NOMO-1 treated with dmso at 0.1 percent for 144 hours (cell line): ENCODE data around the gene CARD14.
A peak's percentile ranks its signal among the peaks of the same experiment; 100 is the strongest.
"Not testable (repeated sequence)": the region's sequence is repeated elsewhere in the genome, so short reads cannot be mapped to it uniquely, and the experiment has no call there.

ENCODE experiments used
- DNase-seq: peaks from one replicate; lab custom pipeline; 2025; ENCODE audit not compliant: unreplicated experiment; lab: John Stamatoyannopoulos, UW

The CARD14 gene

GRCh38 chr17:80147035-80147822 lies 22.6 kb upstream of the CARD14 start, which contains the start of gene EIF4A3:
TSS of gene EIF4A3 (minus strand) at chr17:80147128. CDS start at chr17:80146961, 167 bp downstream.
- DNase-seq: peak; percentile 96

DNA sequence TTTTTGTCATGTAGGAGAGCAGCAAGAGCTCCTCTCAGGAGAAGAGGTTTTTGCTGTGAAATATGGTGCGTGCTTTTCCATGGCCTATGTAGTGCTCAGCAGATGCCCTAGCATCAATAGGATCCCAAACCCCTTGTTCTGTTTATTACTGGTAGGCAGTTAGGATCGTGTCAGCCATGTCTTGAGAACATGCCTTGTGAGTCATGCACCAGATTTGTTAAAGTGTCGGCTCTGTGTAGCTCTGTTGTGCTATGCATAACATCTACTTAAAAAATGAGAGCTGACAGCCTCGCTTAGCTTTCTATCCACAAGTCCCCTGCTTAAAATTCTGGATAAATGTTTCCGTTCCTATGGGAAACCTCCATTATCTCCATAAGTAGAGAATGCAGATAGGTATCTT lies 18.5 kb upstream of the CARD14 start:
- no peak for DNase-seq

GRCh38 chr17:80152081-80152702 lies 17.6 kb upstream of the CARD14 start:
- peak; percentile 26 for DNase-seq

DNA sequence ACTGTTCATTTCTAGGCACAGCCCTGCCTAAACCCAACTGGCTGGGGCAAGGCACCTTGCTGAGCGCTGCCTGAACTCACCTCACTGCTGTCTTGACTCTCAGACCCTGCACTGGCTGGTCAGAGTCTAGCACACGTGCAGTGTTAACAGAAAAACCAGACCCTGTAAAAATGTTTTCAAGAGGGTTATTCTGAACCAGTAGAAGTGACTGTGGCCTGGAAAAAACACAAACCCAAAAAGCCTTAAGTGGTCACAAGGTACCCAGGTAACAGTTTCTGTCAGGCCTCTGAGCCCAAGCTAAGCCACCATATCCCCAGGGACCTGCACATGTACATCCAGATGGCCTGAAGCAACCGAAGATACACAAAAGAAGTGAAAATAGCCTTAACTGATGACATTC lies 16.8 kb upstream of the CARD14 start:
- no peak for DNase-seq

DNA sequence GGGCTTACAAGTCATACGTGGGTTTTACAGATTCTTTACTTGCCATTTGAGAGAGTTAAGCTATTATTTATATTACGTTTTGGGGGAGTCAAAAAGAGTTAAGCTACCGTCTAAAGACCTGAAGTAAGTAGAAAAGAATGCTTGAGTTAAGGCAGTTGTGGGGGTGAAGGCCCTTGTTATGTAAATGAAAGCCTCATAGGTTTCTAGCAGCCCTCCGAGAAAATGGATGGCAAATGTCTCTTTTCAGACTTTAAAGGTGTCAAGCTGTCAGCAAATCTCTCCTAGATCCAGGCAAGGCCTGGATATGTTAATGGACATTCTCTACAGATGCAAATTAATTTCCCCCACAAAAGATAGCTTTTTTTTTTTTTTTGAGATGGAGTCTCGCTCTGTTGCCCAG lies 15.7 kb upstream of the CARD14 start:
- no peak for DNase-seq

GRCh38 chr17:80155600-80155999 lies 14.2 kb upstream of the CARD14 start:
- DNase-seq: not testable (repeated sequence)

DNA sequence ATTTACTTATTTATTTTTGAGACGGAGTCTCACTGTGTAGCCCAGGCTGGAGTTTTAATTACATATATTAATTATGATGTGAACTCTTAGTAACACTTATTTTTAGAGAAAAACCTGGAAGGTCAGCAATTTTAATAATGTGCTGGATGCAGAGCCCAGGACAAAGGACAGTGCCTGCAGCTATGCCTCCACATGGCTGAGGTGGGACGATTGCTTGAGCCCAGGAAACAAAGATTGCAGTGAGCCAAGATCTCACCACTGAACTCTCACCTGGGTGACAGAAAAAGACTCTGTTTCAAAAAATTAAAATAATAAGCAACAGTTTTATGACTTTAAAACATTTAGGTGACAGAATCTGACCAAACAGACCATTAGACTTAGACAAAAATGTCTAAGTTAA lies 11.0 kb upstream of the CARD14 start:
- no peak for DNase-seq

- no peak for DNase-seq
These were observed 9.3 kb upstream of the CARD14 start for GRCh38 chr17:80160536-80160935.

GRCh38 chr17:80163336-80163735 lies 6.5 kb upstream of the CARD14 start:
- DNase-seq: peak; percentile 8

DNA sequence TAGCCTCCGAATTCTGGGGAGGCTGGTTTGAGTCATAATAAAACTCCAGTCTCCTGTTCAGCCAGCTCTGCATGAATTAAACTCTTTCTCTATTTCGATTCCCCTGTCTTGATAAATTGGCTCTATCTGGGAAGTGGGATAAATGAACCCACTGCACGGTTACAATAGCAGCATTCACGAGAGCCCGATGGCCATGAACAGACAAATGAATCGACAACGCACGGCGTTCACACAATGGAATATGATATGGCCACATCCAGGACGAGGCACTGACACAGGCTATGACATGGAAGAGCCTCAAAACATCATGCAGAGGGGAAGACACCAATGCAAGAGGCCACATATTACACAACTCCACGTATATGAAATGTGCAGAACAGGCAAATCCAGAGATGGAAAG lies 5.6 kb upstream of the CARD14 start:
- DNase-seq: no peak

- no peak for DNase-seq
These were observed 3.4 kb upstream of the CARD14 start for GRCh38 chr17:80166446-80166845.

- DNase-seq: no peak
These were observed 1.5 kb upstream of the CARD14 start for GRCh38 chr17:80168371-80168770.

DNA sequence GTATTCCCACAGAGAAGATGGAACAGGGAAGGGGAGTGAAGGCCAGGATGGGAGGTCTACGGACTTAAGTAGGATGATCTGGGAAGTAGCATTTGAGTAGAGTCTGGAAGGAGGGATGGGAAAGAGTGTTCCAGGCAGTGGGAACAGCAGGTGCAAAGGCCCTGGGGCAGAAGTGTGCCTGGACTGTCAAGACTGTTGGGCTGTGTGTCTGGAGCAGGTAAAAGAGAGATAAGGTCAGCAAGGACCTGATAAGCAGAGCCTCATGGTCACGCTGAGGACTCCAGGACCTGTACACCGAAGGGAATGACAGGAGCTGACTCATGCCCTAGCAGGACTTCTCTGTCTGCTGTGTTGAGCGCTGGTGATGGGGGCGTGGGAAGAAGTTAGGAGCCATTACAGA lies 723 bp upstream of the CARD14 start:
- no peak for DNase-seq

DNA sequence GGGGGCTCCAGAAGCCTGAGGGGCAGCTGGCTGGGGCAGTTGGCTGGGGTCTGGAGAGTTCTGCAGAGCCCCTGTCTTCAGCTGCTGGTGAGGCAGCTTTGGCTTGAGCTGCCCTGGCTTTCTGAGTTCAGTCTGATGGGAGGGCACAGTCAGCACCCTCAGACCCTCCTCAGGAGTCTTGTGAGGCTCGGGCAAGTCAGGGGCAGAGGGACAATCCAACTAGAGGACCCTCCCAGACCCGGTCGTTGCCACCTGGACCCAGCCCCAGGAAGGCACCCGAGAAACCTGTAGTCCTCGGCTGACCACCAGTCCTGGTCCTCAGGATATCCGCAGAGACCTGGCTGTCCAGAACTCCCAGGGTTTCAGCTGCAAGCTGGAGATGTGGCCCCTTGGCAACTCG lies 1.9 kb downstream of the CARD14 start:
- DNase-seq: no peak

DNA sequence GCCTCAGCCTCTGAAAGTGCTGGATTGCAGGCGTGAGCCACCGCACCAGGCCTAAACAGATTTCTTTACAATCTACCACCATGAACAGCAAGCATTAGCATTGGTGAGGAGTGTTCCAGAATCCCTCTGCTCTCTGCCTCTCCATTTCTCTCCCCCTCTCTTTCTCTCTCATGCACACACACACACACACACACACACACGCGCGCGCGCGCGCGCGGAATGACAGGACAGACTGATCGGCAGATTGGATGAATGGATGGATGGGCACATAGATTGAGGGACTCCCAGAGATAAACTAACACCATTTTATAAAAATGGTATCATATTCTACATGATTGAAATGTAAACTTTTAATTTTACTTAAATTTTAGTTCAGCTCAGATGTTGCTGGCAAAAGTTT lies 3.3 kb downstream of the CARD14 start:
- DNase-seq: no peak

DNA sequence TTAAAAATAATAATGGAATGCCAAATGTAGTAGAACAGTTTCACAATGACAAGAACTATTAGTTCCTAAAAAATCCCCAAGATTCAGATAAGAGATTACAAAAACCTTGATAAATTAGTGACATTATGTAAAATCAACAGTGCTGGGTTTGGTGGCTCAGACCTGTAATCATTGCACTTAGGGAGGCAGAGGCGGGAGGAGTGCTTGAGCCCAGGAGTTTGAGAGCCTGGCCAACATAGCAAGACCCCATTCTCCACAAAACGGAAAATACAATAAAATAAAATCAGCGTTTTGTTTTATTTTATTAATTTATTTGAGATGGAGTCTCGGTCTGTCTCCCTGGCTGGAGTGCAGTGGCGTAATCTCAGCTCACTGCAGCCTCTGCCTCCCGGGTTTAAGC lies 4.1 kb downstream of the CARD14 start:
- DNase-seq: no peak

DNA sequence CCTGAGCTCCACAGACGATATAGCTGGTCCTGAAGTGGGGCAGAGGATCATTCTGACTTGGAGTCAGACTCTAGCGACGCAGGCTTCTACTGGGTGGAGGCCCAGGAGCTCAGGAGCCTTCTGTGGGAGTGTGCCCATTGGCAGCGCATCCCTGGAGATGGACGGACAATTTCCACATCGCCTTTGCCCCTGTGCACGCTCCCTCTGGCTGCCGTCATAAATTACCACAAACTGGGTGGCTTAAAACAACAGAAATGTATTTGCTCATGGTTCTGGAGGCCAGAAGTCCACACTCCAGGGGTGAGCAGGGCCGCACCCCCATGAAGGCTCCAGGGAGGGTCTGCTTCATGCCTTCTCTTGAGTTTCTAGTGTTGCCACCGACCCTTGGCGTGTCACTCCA lies 6.9 kb downstream of the CARD14 start:
- no peak for DNase-seq

- no peak for DNase-seq
These were observed 8.3 kb downstream of the CARD14 start for GRCh38 chr17:80177986-80178595.

GRCh38 chr17:80180192-80180591 lies 10.4 kb downstream of the CARD14 start:
- DNase-seq: no peak

DNA sequence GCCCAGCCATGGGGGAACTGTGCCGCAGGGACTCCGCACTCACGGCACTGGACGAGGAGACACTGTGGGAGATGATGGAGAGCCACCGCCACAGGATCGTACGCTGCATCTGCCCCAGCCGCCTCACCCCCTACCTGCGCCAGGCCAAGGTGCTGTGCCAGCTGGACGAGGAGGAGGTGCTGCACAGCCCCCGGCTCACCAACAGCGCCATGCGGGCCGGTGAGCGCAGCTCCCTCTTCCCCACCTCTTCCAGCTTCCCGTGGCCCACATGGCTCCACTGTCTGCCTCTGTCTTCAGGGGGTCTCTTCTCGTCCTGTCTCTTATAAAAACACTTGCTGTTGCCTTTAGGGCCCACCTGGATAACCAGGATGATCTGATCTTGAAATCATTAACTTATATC lies 11.6 kb downstream of the CARD14 start:
- DNase-seq: no peak

DNA sequence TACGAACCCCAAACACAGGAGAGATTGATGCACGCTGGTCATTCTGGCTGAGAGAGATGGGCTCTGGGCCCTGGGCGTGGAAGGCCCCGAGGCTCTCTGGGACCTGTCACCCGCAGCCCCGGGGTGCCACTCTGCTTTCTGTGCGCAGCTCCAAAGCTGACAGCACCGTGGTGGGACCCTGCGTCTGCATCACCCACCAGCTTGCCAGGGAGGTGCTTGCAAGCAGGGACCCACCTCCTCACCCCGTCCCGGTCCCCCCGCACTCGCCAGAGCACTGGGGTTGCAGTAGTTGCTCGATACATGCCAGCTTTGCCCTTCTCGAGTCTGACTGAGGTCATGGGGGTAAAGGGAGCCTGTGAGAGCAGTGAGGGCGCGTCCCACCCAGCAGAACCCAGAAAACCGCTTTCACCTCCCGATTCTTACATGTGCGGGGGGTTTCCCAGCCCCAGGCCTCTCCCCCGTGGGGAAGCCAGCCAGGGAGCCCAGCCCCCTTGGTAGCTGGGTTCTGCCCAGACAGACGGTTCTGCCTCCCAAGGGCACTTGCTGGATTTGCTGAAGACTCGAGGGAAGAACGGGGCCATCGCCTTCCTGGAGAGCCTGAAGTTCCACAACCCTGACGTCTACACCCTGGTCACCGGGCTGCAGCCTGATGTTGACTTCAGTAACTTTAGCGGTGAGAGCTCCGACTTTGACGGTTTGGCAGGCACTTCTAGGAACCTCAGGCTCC lies 12.5 kb downstream of the CARD14 start:
- DNase-seq: no peak

DNA sequence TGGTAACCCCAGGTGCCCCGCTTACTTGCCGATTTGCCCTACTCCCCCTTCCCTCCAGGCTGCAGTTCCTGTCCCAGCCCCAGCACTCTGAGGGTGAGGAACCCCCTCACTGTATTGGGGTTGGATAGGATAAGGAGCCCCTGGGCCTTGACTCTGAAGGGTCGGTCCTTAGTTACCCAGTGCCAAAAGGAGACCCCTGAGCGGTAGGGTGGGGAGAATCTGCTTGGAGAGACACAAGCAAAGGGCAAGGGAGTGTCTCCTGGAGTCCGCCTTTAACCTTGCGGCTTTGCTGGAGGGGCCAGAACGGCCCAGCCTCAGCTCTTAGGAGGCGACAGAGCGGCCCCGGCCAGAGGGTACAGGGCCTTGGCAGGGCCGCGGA lies 13.0 kb downstream of the CARD14 start:
- DNase-seq: no peak
